SK-N-MC (cell line): ENCODE data around the gene ARMC6.

Source experiments
- EZH2 ChIP-seq: fragments of 200-600 bp; sonication (generic); IDR thresholded peaks from one replicate; pipeline ENCODE4 v1.6.1; 2017; ENCODE audit warnings: antibody characterized with exemption
- POLR2AphosphoS5 ChIP-seq: IDR thresholded peaks from 2 replicates; pipeline ENCODE4 v1.6.1; 2012; ENCODE audit warnings: mild to moderate bottlenecking, low read depth, low read length, borderline replicate concordance

GRCh38 chr19:19050731-19051130, 17.3 kb downstream of the ARMC6 start:
- TF ChIP-seq EZH2 (no peak), POLR2AphosphoS5 (no peak)
